Measurements from ENCODE around the gene UBE2Q1.

Gene UBE2Q1

DNA sequence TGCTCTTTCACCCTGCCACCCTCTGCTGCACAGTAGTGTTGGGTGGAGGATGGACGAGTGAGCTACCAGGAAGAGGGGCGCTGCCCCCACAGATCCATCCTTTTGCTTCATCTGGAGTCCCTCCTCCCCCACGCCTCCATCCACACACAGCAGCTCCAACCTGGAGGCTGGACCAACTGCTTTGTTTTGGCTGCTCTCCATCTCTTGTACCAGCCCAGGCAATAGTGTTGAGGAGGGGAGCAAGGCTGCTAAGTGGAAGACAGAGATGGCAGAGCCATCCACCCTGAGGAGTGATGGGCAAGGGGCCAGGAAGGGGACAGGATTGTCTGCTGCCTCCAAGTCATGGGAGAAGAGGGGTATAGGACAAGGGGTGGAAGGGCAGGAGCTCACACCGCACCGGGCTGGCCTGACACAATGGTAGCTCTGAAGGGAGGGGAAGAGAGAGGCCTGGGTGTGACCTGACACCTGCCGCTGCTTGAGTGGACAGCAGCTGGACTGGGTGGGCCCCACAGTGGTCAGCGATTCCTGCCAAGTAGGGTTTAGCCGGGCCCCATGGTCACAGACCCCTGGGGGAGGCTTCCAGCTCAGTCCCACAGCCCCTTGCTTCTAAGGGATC is 17.6 kb upstream of the UBE2Q1 start:
- DNase-seq: no peak

- no peak for DNase-seq
Observed at GRCh38 chr1:154575147-154575927, 16.9 kb upstream of the UBE2Q1 start.

DNA sequence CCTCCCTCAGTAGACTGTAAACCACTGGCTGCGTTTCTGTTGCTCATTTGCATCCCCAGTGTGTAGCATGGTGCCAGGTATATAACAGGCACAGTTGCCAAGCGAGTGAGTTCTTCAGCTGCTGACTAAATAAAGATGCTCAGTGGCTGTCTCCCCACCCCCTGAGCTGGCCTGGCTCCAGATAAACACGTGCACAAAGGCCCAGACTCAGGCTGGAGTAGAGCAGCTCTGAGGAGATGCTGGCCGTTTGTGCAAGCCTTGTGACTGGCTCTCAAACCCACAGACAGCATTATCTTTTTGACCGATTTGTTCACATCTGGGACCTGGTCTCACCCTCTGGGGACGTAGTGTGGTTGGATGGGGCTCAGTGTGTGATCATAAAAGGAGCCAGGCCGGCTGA is 16.3 kb upstream of the UBE2Q1 start:
- no peak for DNase-seq

GRCh38 chr1:154573168-154573510 is 14.7 kb upstream of the UBE2Q1 start:
- DNase-seq: no peak

DNA sequence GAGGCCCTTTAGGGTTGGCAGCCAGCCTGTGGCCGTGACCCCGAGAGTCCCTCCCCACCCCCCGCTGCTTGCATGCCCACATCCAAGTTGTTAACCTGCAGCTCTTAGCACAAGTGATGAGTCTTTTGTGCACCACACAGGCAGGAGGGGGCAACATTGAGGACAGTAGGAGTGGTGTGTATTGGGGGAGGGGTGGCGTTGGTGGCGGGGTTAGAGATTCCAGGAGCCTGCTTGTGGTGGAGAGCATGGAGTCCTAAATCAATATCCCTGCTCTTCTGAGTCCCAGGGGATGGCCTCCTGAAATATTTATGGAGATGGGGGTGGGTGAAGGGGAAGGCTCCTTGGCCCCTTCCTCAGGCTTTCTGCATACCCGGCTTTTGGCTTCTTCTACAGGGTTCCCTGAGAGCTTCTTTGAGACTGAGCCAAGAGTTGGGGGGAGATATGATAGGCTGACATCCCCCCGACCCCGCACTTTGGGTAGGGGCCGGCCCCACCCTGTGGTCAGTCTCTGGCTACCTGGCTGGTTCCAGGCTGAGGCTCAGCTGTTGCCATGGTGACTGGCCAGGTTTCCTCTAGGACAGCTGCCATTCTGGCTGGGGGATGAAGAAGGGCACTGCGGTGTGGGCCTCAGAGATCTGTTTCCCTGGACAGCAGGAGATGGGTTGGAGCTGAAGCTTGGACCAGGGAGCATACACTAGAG is 14.2 kb upstream of the UBE2Q1 start:
- no peak for DNase-seq

- DNase-seq: no peak
Observed at GRCh38 chr1:154571964-154572288, 13.5 kb upstream of the UBE2Q1 start.

DNA sequence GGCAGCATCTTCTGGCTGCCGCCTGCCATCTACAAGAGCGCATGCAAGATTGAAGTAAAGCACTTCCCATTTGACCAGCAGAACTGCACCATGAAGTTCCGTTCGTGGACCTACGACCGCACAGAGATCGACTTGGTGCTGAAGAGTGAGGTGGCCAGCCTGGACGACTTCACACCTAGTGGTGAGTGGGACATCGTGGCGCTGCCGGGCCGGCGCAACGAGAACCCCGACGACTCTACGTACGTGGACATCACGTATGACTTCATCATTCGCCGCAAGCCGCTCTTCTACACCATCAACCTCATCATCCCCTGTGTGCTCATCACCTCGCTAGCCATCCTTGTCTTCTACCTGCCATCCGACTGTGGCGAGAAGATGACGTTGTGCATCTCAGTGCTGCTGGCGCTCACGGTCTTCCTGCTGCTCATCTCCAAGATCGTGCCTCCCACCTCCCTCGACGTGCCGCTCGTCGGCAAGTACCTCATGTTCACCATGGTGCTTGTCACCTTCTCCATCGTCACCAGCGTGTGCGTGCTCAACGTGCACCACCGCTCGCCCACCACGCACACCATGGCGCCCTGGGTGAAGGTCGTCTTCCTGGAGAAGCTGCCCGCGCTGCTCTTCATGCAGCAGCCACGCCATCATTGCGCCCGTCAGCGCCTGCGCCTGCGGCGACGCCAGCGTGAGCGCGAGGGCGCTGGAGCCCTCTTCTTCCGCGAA is 12.9 kb upstream of the UBE2Q1 start:
- no peak for DNase-seq

- DNase-seq: no peak
Observed at GRCh38 chr1:154568157-154568815, 9.8 kb upstream of the UBE2Q1 start.

DNA sequence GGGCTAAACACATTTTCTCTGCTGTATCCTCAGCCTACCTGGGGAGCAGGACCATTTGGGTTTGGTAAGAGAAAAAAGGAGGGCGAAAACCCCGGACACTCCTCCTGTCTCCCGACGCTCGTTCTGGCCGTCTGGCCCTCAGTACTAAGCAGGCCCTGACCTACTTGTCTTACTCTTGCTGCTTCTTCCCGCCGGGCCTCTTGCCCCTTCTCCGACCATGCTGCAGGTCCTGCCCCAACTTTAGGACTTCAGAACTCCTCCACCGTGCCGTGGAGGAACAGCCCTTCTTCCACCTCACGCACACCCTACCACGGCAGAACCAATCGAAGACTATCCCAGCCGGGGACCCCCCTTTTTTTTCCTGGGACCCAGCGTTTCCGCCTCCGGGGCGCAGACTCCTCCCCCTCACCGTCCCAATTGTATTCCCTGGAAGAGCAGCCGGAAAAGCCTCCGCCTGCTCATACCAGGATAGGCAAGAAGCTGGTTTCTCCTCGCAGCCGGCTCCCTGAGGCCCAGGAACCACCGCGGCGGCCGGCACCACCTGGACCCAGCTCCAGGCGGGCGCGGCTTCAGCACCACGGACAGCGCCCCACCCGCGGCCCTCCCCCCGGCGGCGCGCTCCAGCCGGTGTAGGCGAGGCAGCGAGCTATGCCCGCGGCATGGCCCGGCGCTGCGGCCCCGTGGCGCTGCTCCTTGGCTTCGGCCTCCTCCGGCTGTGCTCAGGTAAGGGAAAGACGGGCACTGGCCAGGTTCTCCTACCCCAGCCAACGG is 9.1 kb upstream of the UBE2Q1 start, which contains the start of gene CHRNB2:
Gene CHRNB2, plus strand, starts transcription at position 393 of the 771 bp plus-strand sequence. Its CDS starts 267 bp downstream, at position 660.
- DNase-seq: peak; percentile 68

- no peak for DNase-seq
Observed at GRCh38 chr1:154565876-154566275, 7.4 kb upstream of the UBE2Q1 start.

GRCh38 chr1:154559466-154560044 is 1.1 kb upstream of the UBE2Q1 start:
- peak; percentile 91 for DNase-seq

DNA sequence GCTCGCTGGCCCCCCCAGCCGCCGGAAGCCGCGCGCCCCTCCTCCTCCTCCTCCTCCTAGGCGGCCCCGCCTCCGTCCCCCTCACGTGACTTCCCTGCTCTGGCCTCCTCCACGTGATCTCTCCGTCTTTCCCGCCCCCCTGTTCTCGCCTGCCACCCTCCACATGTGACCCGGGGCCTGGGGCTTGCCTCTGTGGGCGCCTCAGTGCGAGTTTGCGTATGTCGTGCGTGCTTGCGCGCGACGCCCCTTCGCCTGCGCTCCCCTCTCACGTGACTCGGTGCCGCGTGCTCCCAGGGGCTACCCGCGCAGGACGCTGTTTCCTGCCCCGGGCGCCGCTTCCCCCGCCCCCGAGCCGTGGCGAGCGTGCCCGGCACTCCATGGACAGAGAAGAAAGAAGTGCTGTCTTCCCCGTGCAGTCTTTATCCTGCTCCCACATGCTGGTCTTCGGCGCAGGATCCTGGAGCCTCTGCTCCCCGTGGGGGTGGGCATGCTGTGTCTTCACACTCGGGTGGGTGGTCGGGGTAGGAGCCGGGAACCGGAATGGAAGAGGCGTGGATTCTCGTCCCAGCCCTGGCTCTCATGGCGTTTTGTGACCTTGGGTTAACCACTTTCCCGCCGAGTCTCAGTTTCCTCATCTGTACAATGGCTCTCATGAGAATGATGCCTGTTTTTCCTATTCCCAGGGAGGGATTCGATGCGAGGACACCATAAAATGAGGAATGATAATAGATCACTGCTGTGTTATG is 431 bp upstream of the UBE2Q1 start:
- peak; percentile 100 for DNase-seq

GRCh38 chr1:154557248-154557938 is 1.1 kb downstream of the UBE2Q1 start:
- DNase-seq: no peak

DNA sequence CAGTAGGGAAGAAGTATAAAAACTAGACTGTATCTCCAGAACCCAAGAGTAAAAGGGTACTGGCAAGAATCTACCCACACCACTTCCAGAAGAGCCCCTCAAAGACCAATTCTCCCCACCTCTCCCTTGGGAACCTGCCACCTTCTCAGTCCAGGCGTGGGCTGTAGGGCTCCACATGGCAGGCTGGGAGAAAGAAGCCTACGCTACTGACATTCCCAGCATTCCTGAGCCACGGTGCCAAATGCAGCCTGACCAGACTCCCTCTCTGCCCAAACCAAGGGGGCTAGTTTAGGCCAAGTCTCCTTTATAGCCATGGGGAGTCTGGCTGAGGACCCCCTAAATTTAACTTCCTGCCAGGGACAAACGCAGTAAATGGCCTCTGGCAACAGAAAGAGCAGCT is 2.0 kb downstream of the UBE2Q1 start:
- DNase-seq: no peak

DNA sequence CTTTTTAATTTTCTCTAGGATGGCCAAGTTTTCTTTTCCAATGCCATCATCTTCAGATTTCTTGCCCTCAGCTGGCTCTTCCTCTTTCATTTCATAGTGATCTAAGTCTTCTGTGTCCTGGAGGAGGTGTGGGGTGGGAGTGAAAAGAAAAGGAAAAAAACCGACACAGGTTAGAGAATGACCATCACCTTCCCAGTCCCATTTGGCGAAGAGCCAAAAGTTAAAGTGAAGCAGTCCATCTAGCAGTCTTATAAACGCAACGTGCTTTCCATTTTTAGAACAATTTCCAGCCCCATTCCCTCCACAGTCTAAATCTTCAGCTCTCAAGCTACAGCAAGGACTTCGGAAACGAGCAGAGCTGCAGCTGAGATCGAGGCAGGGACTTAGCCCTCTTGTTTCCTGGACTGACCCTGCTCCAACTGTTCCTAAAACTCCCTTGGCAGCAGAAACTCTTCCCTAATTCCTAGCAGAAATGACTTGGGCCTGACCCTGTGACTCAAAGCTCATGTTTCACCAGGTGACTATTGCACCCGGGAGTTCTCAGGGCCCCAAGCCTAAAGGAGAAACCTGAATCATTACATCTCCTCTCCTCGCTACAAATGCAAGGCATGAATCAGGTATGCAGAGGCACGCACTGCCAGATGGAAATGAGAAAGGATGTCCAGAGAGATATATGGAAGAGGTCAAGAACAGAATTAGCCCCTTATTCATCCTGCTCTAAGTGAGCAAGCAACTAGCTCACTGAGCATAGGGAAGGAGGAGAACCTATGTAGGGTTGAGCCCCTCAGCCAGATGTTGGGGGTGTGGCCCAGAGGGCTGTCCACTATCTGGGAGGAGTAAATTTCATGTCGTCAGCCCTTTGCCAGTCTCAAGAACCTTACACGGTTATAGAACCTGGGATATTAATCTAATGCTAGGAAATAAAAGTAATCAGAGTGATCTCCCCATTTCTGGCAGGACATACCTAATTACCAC is 5.1 kb downstream of the UBE2Q1 start:
- no peak for DNase-seq

GRCh38 chr1:154552036-154552435 is 6.4 kb downstream of the UBE2Q1 start:
- DNase-seq: no peak

DNA sequence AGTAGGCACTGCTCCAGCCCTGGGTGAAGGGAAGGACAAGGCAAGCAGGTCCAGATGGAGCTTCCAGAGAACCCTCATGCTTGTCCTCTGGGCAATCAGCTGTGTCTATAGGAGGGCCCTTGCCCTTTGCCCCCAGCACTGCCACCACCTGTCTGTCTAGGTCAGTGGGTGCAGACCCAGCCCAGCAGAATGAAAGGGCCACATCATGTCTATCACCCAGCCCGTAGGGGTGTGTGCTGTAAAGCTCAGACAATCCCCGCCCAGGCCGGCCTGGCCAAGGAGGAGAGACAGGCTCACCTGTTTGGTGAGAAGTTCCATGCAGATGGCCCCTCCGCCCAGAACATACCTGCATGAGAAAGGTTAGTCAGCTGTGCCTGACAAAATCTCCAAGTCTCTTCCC is 7.0 kb downstream of the UBE2Q1 start:
- DNase-seq: no peak

DNA sequence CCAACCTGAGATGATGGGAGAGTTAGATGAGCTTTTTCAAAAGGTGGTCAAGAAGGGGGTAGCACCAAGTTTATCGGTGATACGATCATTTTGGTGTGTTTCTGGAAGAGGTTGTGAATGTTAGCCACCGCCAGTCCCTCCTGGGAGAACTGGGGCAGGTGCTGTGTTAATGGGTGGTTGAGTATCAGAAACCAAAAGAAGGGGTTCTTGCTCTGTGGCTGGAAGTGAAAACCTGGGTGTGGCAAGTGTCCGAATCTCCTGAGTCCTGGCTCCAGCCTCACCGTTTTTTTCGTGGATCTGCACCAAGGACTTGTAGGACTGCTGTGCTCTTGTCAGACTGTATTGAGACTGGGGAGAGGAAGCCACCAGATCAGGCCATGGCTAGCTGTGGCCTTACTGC is 7.8 kb downstream of the UBE2Q1 start:
- DNase-seq: no peak

GRCh38 chr1:154550070-154550469 is 8.4 kb downstream of the UBE2Q1 start:
- no peak for DNase-seq
